ENCODE data around the gene RSRP1.

The RSRP1 gene

DNA sequence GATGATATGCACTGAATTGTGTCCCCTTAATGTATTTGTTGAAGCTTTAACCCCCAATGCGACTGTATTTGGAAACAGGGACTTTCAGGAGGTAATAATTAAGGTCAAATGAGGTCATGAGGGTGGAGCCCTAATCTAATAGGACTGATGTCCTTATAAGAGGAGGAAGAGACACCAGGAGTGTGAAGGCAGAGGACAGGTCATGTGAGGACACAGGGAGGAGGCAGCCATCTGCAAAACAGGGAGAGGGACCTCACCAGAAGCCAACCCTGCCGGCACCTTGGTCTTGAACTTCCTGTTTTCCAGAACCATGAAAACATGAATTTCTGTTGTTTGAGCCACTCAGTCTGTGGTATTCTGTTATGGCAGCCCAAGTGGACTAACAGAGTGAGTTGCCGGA is 30.2 kb downstream of the RSRP1 start:
- no peak for DNase-seq (ENCODE audit: low spot score in 2 of 2)
- ATAC-seq (ENCODE audit: low read depth): no peak
- Mint-ChIP-seq H3K27ac (no peak overlapping the region), H3K4me1 (peaks cover 8% of the 10 kb centered on the region), H3K4me3 (no peak overlapping the region), H3K36me3 (peaks cover 17% of the 10 kb centered on the region), H3K9me3 (no peaks in the 10 kb centered on the region), H3K27me3 (peaks cover 2% of the 10 kb centered on the region)

DNA sequence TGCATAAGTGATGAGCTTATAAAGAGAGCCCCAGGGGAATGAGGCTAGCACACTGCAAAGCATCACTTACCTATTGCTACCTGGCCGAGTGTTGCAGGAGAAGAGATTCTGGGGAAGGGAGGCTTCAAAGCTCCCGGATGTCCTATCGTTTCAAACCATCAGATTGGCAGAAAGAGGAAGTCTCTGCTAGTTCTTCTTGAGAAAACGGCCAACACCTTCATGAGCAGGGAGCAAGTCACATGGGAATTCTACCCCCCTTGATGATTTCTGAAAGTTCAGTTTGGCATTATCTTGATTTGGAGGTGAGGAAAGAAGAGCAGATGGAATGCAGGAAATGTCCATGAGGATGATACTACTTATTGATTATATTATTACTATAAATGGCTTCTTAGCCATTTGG is 31.1 kb downstream of the RSRP1 start:
- H3K4me3 Mint-ChIP-seq: no peak overlapping the region
- H3K9me3 Mint-ChIP-seq: no peaks in the 10 kb centered on the region
- peaks cover 8% of the 10 kb centered on the region for H3K4me1 Mint-ChIP-seq
- H3K27me3 Mint-ChIP-seq: peaks cover 3% of the 10 kb centered on the region
- DNase-seq (ENCODE audit: low spot score in 2 of 2) (no peak), ATAC-seq (ENCODE audit: low read depth) (peak; percentile 65)
- H3K36me3 Mint-ChIP-seq: peaks cover 13% of the 10 kb centered on the region
- no peak overlapping the region for H3K27ac Mint-ChIP-seq

DNA sequence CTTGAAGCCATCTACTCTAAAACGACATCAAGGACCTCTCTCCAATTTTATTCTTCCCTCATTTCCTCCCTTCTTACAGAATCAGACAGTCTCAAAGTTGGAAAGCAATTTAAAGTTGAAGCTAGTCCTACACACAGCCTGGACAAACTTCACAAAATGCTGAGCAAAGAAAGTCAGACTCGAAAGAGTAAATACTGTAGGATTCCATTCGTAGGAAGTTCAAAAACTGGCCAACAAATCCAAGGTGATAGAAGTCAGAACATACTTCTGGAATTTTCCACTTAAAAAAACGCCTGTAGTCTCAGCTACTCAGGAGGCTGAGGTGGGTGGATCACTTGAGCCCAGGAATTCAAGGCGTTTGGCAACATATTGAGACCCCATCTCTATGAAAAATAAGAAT is 34.5 kb downstream of the RSRP1 start:
- Mint-ChIP-seq H3K36me3 (peaks cover 2% of the 10 kb centered on the region), H3K4me3 (no peak overlapping the region), H3K9me3 (no peaks in the 10 kb centered on the region), H3K27me3 (peaks cover 5% of the 10 kb centered on the region), H3K27ac (no peak overlapping the region), H3K4me1 (peaks cover 8% of the 10 kb centered on the region)
- DNase-seq (ENCODE audit: low spot score in 2 of 2) (no peak), ATAC-seq (ENCODE audit: low read depth) (no peak)

DNA sequence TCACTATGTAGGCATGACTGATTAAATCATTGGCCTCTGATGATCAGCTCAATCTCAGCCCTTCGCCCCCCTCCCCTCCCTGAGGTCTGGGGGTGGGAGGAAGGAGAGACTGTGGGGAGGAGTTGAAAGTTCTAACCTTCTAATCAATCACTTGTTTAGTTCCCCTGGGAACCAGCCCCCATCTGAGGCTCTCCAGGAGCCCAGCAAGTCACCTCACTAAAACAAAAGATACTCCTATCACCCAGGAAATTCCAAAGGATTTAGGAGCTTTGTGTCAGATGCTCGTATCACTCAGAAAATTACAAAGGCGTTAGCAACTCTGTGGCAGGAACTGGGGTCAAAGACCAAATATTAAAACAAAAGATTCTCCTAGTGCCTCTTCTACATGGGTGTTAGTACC is 36.5 kb downstream of the RSRP1 start:
- H3K4me3 Mint-ChIP-seq: no peak overlapping the region
- H3K36me3 Mint-ChIP-seq: no peaks in the 10 kb centered on the region
- no peaks in the 10 kb centered on the region for H3K4me1 Mint-ChIP-seq
- DNase-seq (ENCODE audit: low spot score in 2 of 2) (no peak), ATAC-seq (ENCODE audit: low read depth) (no peak)
- H3K9me3 Mint-ChIP-seq: no peaks in the 10 kb centered on the region
- H3K27ac Mint-ChIP-seq: no peak overlapping the region
- peaks cover 5% of the 10 kb centered on the region for H3K27me3 Mint-ChIP-seq

DNA sequence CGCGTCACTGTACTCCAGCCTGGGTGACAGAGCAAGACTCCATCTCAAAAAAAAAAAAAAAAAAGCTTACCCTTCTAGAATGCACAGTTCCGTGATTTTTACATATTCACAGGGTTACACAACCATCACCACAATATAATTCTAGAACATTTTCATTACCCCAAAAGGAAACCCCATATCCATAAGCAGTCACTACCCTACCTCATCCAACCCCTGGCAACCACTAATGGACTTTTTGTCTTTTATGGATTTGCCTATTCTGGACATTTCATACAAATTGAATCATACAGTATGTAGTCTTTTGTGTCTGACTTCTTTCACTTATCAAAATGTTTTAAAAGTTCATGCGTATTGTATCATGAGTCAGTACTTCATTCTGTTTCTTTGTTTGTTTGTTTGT is 37.7 kb downstream of the RSRP1 start:
- no peak for DNase-seq (ENCODE audit: low spot score in 2 of 2)
- H3K9me3 Mint-ChIP-seq: no peaks in the 10 kb centered on the region
- peaks cover 5% of the 10 kb centered on the region for H3K27me3 Mint-ChIP-seq
- H3K36me3 Mint-ChIP-seq: no peaks in the 10 kb centered on the region
- no peak overlapping the region for H3K4me3 Mint-ChIP-seq
- ATAC-seq (ENCODE audit: low read depth): no peak
- H3K4me1 Mint-ChIP-seq: no peaks in the 10 kb centered on the region
- no peak overlapping the region for H3K27ac Mint-ChIP-seq

DNA sequence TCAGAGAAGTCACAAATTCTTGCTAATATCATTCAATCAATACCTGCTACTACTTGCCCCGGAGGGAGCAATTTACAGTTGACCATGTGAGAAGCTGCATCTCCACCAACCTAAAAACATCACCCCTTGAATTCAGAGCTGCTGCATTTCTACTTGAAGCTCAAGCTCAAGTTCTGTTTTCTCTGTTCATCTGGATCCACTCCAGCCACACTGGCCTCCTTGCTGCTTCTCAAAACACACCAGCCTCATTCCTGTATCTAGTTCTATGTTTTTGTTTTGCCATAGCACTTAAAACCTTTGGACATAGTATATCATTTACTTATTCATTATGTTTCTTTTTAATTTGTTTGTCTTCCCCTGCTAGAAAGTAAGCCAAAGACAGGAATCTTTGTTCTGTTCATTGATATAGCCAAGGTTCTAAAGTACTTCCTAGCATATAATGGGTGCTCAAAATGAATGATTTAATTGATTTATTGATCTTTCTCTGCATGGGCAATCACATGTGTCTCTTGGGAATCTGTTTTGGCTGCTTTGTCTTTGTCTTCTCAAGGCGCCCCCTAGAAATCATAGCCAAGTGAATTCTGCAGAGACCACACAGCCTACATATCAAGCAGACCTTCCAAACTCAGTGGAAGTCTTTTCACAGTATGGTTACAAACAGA is 38.6 kb downstream of the RSRP1 start:
- Mint-ChIP-seq H3K4me1 (no peaks in the 10 kb centered on the region), H3K9me3 (no peaks in the 10 kb centered on the region), H3K4me3 (no peak overlapping the region), H3K36me3 (no peaks in the 10 kb centered on the region), H3K27me3 (peaks cover 5% of the 10 kb centered on the region), H3K27ac (no peak overlapping the region)
- ATAC-seq (ENCODE audit: low read depth): no peak
- no peak for DNase-seq (ENCODE audit: low spot score in 2 of 2)

DNA sequence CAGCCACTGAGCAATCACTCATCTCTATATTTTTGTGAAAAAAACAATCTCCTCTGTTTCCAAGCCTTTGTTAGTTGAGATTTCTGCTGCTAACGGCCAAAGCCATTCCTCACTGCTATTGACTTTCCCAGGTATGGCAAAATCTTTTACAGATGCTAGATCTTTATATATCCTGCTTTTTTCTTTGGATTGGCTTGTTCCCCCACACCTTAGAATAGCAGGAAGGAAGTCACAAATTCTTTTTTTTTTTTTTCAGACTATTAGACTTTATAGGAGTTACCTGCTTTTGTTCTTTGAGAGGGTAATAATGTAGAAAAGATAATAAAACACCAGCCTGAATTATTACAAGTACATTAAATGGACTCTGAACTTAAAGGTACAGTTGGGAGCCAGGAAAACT is 39.2 kb downstream of the RSRP1 start:
- Mint-ChIP-seq H3K9me3 (no peaks in the 10 kb centered on the region), H3K4me3 (no peak overlapping the region), H3K4me1 (no peaks in the 10 kb centered on the region), H3K27ac (no peak overlapping the region), H3K36me3 (no peaks in the 10 kb centered on the region), H3K27me3 (peaks cover 5% of the 10 kb centered on the region)
- ATAC-seq (ENCODE audit: low read depth): no peak
- no peak for DNase-seq (ENCODE audit: low spot score in 2 of 2)

DNA sequence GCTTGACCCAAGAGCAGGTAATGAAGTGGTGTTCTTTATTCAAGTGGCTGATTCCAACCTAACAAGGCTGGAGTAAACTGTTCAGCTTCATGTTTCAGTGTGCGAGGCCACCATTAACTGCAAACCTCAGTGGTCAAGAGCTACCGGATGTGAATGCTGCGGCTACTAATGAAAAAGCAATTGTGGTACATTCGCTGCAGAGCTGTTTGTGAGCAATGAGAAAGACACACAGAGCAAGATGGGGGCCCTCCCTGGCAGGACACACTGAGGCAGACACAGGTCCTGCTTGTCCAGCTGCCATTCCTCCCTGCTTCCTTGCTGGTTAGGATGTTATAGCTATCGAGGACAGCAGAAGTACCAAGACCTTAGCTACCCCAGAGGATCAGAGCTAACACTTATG is 41.1 kb downstream of the RSRP1 start:
- Mint-ChIP-seq H3K27ac (no peak overlapping the region), H3K4me1 (no peaks in the 10 kb centered on the region), H3K9me3 (no peaks in the 10 kb centered on the region), H3K4me3 (no peak overlapping the region), H3K36me3 (no peaks in the 10 kb centered on the region), H3K27me3 (peaks cover 2% of the 10 kb centered on the region)
- DNase-seq (ENCODE audit: low spot score in 2 of 2) (no peak), ATAC-seq (ENCODE audit: low read depth) (no peak)

DNA sequence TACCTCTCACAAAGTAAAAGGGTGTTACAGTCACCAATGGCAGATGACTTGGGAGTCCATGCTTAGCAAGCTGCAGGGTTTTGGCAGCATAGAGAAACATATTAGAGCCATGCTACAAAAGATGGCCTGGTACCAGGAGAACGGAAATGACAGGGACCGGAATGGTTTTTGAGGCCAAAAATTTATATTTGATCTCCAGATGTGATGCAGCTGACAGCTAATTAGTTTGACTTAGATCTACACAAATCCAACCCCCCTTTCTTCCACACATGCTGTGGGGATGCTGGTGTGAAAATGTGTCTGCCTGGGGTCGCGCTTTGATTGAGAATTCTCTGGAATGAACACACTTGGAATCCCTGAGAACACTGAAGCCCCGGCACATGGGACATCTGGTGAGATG is 41.5 kb downstream of the RSRP1 start:
- H3K36me3 Mint-ChIP-seq: no peaks in the 10 kb centered on the region
- H3K4me3 Mint-ChIP-seq: no peak overlapping the region
- no peaks in the 10 kb centered on the region for H3K9me3 Mint-ChIP-seq
- H3K27me3 Mint-ChIP-seq: peaks cover 1% of the 10 kb centered on the region
- no peak overlapping the region for H3K27ac Mint-ChIP-seq
- no peak for DNase-seq (ENCODE audit: low spot score in 2 of 2)
- H3K4me1 Mint-ChIP-seq: no peaks in the 10 kb centered on the region
- ATAC-seq (ENCODE audit: low read depth): no peak

DNA sequence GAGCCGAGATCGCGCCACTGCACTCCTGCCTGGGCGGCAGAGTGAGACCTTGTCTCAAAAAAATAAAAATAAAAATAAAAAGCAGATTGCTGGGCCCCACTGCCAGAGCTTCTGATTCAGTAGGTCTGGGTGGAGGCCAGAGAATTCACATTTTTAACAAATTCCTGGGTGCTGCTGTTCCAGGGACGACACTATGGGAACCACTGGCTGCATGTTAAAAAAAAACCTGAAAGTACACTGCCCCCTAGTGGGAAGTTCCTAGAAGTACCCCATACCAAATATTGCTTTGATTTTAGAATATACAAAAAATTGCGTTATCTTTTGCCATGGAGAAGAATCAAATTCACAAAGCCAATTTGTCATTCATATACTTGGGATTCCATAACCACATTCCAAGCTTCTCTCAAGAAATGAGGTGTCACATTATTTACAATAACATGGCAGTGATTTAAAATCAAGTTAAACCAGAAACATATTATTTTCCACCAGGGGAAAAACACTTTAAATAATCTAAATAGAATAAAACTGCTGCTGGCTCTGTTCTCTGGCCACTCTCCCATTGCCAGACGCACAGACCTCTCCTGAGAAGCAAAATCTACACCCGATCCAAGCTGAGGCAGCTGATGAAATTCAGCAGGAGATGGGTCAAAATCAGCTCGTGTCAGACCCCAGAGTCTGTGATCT is 42.3 kb downstream of the RSRP1 start:
- Mint-ChIP-seq H3K27me3 (peaks cover 1% of the 10 kb centered on the region), H3K4me3 (no peak overlapping the region), H3K9me3 (no peaks in the 10 kb centered on the region), H3K27ac (no peak overlapping the region), H3K36me3 (no peaks in the 10 kb centered on the region), H3K4me1 (no peaks in the 10 kb centered on the region)
- DNase-seq (ENCODE audit: low spot score in 2 of 2) (peak in 1 of 2 donors; percentile 51), ATAC-seq (ENCODE audit: low read depth) (peak; percentile 47)

DNA sequence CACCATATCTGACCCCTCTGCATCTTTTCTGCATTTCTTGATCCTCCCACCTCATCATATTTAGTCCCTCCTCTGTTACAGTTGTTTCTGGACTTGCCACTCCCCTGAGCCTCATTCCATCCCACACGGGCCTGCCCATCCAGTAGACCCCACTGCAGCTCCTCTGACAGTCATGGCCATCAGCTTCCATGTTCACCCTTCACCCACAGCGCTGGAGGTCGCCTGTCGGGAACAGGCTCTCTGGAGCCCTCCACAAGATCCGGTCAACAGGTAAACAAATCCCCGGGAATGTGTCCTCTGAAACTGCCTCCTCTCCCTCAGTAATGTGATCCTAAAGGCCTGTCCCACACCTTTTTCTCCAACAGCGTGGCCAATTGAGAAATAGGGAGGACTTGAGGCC is 46.2 kb downstream of the RSRP1 start:
- Mint-ChIP-seq H3K27me3 (peaks cover 2% of the 10 kb centered on the region), H3K9me3 (no peaks in the 10 kb centered on the region), H3K4me1 (peaks cover 9% of the 10 kb centered on the region)

DNA sequence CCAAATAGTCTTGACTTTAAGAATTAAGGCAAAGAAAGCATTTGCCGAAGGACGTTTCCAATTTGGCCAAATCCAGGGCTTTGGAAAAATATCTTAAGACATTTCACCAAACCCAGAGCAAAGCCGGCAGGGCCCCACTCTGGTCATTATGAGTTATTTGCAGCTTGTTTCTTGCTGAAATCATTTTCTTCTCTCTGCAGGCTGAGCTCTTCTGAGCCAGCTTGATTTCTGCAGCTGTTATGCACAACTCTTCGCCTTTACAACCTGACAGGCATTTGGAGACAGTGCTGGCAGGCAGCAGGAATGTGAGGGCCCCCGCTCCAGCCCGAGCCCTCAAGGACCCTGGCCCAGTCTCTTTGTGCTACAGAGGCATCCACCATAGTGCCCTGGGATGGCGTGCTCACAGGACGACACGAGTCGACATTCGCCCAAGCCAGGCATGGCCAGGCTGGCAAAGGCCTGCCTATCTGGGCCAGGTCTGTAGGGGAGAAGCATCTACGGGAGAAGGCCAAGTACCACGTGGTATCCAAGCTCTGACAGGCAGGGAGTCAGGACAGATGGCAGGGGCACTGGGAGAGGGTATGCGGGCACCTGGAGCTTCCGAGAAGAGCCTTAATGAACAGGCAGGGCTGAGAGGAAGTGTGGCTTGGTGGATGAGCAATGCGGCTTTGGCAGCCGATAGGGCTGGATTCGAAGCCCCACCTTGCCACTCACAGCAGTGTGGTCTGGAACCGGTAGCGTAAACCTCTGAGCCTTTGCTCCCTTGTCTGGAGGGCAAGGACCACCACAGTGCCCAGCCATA is 47.2 kb downstream of the RSRP1 start:
- no peak for ATAC-seq (ENCODE audit: low read depth)
- no peak overlapping the region for H3K4me3 Mint-ChIP-seq
- H3K27me3 Mint-ChIP-seq: peaks cover 2% of the 10 kb centered on the region
- no peaks in the 10 kb centered on the region for H3K36me3 Mint-ChIP-seq
- H3K9me3 Mint-ChIP-seq: no peaks in the 10 kb centered on the region
- H3K27ac Mint-ChIP-seq: no peak overlapping the region
- no peak for DNase-seq (ENCODE audit: low spot score in 2 of 2)
- peaks cover 9% of the 10 kb centered on the region for H3K4me1 Mint-ChIP-seq

More for the DNA sequence above, 46.2 kb downstream of the RSRP1 start:
- Mint-ChIP-seq H3K36me3 (no peaks in the 10 kb centered on the region), H3K4me3 (no peak overlapping the region), H3K27ac (no peak overlapping the region)
- DNase-seq (ENCODE audit: low spot score in 2 of 2): no peak
- no peak for ATAC-seq (ENCODE audit: low read depth)

DNA sequence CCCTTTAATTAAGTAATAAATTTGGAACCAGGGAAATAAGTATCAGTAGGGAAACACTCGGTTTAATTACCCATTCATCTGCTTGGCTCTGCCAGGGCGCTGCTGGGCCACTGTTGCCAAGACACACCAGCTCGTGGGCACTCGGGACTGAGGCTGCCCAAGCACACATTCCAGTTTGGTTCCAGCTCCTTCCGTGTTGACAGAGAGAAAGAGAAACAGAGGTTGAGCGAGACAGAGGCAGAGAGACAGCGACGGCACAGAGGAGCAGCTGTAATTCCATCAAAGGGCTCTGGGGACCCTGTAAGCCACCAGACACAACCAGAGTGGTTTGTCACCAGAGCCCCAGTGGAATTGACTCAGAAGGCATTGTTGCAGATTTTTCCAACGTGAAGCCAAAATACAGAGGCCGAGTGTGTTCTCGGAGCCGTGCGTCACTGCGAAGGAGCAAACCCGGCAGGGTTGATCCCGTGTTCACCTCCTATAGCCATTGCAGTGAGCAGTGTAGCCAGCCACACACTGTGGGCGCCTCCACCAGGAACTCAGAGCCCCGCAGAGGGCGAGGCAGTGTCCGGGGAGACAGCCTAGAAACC is 48.5 kb downstream of the RSRP1 start:
- Mint-ChIP-seq H3K27ac (no peak overlapping the region), H3K36me3 (no peaks in the 10 kb centered on the region), H3K9me3 (no peaks in the 10 kb centered on the region), H3K4me1 (peaks cover 9% of the 10 kb centered on the region), H3K27me3 (peaks cover 7% of the 10 kb centered on the region), H3K4me3 (peak overlapping the region; percentile 49)
- DNase-seq (ENCODE audit: low spot score in 2 of 2) (no peak), ATAC-seq (ENCODE audit: low read depth) (peak; percentile 63)

DNA sequence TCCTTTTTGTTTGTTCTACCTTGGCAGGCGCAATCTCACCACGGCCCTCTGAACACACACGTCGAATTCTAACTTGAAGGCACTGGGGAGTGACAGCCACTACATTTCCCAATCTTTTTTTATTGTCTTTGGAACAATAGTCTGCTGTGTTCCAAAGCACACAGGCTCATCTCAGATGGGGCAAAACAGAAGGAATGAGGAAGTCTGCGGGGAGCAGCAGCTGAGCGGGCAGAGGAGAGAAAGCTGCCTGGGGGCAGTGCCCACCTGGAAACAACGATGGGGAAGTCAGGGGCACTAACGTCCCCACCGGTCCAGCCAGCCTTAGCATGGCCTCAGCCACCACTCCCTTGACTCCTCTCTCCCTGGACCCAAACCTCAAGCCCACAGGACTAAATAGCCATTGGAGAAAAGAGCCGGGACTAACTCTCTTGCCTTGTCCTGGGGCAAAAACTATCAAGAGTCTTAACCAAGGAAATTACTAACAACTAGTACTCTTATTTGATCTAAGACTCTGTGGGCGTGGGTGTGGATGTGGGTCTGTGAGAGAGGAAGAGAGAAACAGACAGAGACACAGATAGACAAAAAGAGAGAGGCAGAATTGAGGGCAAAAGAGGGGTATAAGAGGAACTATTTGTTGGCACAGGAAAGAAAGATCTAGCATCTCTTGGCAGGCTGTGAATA is 49.1 kb downstream of the RSRP1 start:
- H3K4me1 Mint-ChIP-seq: peaks cover 9% of the 10 kb centered on the region
- no peaks in the 10 kb centered on the region for H3K9me3 Mint-ChIP-seq
- peaks cover 10% of the 10 kb centered on the region for H3K27me3 Mint-ChIP-seq
- ATAC-seq (ENCODE audit: low read depth) (peak; percentile 37), DNase-seq (ENCODE audit: low spot score in 2 of 2) (no peak)
- H3K4me3 Mint-ChIP-seq: peak overlapping the region; percentile 49
- H3K27ac Mint-ChIP-seq: no peak overlapping the region
- no peaks in the 10 kb centered on the region for H3K36me3 Mint-ChIP-seq
